Measurements from ENCODE around the gene CSKMT. TPM values are rescaled to one million over a fixed set of nuclear protein-coding genes. Genes with fewer than 3 reads are reported as not detected.

CSKMT gene
- total and polyA plus RNA-seq, 2 donors (not counting 1 experiment from before 2014, with no cell fraction given): 39.0 to 57.3 TPM

- H3K9ac ChIP-seq (ENCODE audit: low read length): peak overlapping the region; percentile 89
- intact Hi-C loops (cut with micrococcal nuclease): loop anchor here (1.0 to 5.0 kb wide), 11 partner anchors 18 to 148 kb away; partner anchors contain the start of genes EEF1G, GANAB, HNRNPUL2 and INTS5
- no peaks in the 10 kb centered on the region for H3K27me3 ChIP-seq (replicated peaks in 1 of 4; ENCODE audit: control extremely low read depth in 1 of 4, control insufficient read depth in 3 of 4, insufficient read depth in 4 of 4, low read length in 3 of 4)
- peak overlapping the region; percentile 66 to 91 (median 87) for H3K4me3 ChIP-seq (ENCODE audit: control extremely low read depth in 1 of 5, extremely low read depth in 1 of 5, insufficient read depth in 1 of 5, low read depth in 2 of 5, low read length in 4 of 5)
- H3K4me1 ChIP-seq (ENCODE audit: control insufficient read depth in 2 of 2, insufficient read depth in 2 of 2, low read length in 2 of 2): peaks cover 39 to 52% of the 10 kb centered on the region in 2 donors
- no peak for TF ChIP-seq EZH2 (IDR thresholded peaks at IDR 0.05; ENCODE audit: borderline replicate concordance, insufficient read depth, low read depth, low read length, poor library complexity, severe bottlenecking)
- no peak for TF ChIP-seq CTCF (IDR thresholded peaks at IDR 0.05)
- peak overlapping the region; percentile 95 for H3K4me2 ChIP-seq (replicated peaks; ENCODE audit: low read depth, low read length, poor library complexity, severe bottlenecking)
- H3K27me3 Mint-ChIP-seq: no peaks in the 10 kb centered on the region
- peak overlapping the region; percentile 99 for H2AFZ ChIP-seq (ENCODE audit: insufficient read depth, low read depth, low read length, poor library complexity, severe bottlenecking)
- ChIA-PET POLR2A (interaction anchor here (0.6 to 6.5 kb wide), 22 partner anchors 18 to 172 kb away, joined by 3 to 66 read pairs (median 5); partner anchors contain the start of genes B3GAT3, C11orf98, CSKMT and EEF1G), CTCF (interaction anchor here (0.8 to 1.4 kb wide), 6 partner anchors 18 to 115 kb away, joined by 3 to 5 read pairs (median 3); partner anchors contain the start of genes C11orf98, CSKMT, HNRNPUL2 and UQCC3)
- peaks cover 25% of the 10 kb centered on the region for H3K79me2 ChIP-seq (ENCODE audit: control insufficient read depth, insufficient read depth, low read length)
- peaks cover 65% of the 10 kb centered on the region for H3K4me1 Mint-ChIP-seq
- ATAC-seq (ENCODE audit: low read depth): peak; percentile 76
- H3K36me3 ChIP-seq (replicated peaks in 1 of 2; ENCODE audit: control extremely low read depth in 1 of 2, control insufficient read depth in 1 of 2, extremely low read depth in 1 of 2, insufficient read depth in 2 of 2, low read length in 1 of 2): peaks cover 0 to 33% of the 10 kb centered on the region in 2 experiments
- H3K4me3 Mint-ChIP-seq: peak overlapping the region; percentile 92
- H3K9me3 ChIP-seq (ENCODE audit: control extremely low read depth in 1 of 3, control insufficient read depth in 2 of 3, insufficient read depth in 1 of 3, low read length in 2 of 3): no peaks in the 10 kb centered on the region
- peak overlapping the region; percentile 90 to 93 for H3K27ac ChIP-seq (ENCODE audit: low read length in 2 of 2)
- WGBS (ENCODE audit: insufficient coverage): 2% methylated on average over 34 of the region's 47 CpGs
- H3K9me3 Mint-ChIP-seq (ENCODE audit: insufficient read depth): no peaks in the 10 kb centered on the region
- peak; percentile 99 for DNase-seq
- no peaks in the 10 kb centered on the region for H4K20me1 ChIP-seq (ENCODE audit: control insufficient read depth, insufficient read depth, low read length, poor library complexity, severe bottlenecking)
- peak overlapping the region; percentile 95 for H3K27ac Mint-ChIP-seq
Measured at GRCh38 chr11:62709247-62710000, 44.3 kb downstream of the CSKMT start.

GRCh38 chr11:62710001-62710345, 44.9 kb downstream of the CSKMT start:
- Histone ChIP-seq H3K9ac (ENCODE audit: low read length) (peak overlapping the region; percentile 89), H3K4me3 (ENCODE audit: control extremely low read depth in 1 of 5, extremely low read depth in 1 of 5, insufficient read depth in 1 of 5, low read depth in 2 of 5, low read length in 4 of 5) (peak overlapping the region; percentile 18 to 91 (median 73)), H3K4me2 (replicated peaks; ENCODE audit: low read depth, low read length, poor library complexity, severe bottlenecking) (peak overlapping the region; percentile 95), H3K9me3 (ENCODE audit: control extremely low read depth in 1 of 3, control insufficient read depth in 2 of 3, insufficient read depth in 1 of 3, low read length in 2 of 3) (no peaks in the 10 kb centered on the region), H2AFZ (ENCODE audit: insufficient read depth, low read depth, low read length, poor library complexity, severe bottlenecking) (peak overlapping the region; percentile 99), H3K27ac (ENCODE audit: low read length in 2 of 2) (peak overlapping the region; percentile 90 to 93), H3K4me1 (ENCODE audit: control insufficient read depth in 2 of 2, insufficient read depth in 2 of 2, low read length in 2 of 2) (peaks cover 39 to 52% of the 10 kb centered on the region in 2 donors), H3K27me3 (replicated peaks in 1 of 4; ENCODE audit: control extremely low read depth in 1 of 4, control insufficient read depth in 3 of 4, insufficient read depth in 4 of 4, low read length in 3 of 4) (no peaks in the 10 kb centered on the region), H4K20me1 (ENCODE audit: control insufficient read depth, insufficient read depth, low read length, poor library complexity, severe bottlenecking) (no peaks in the 10 kb centered on the region), H3K36me3 (replicated peaks in 1 of 2; ENCODE audit: control extremely low read depth in 1 of 2, control insufficient read depth in 1 of 2, extremely low read depth in 1 of 2, insufficient read depth in 2 of 2, low read length in 1 of 2) (peaks cover 0 to 38% of the 10 kb centered on the region in 2 experiments), H3K79me2 (ENCODE audit: control insufficient read depth, insufficient read depth, low read length) (peaks cover 25% of the 10 kb centered on the region)
- WGBS (ENCODE audit: insufficient coverage): 69% methylated on average over 7 of the region's 7 CpGs
- CTCF ChIA-PET: interaction anchor here (1.0 to 1.4 kb wide), 3 partner anchors 38 to 116 kb away, joined by 3 read pairs; partner anchors contain the start of genes C11orf98, CSKMT and UQCC3
- Mint-ChIP-seq H3K4me3 (peak overlapping the region; percentile 92), H3K27ac (peak overlapping the region; percentile 95), H3K27me3 (no peaks in the 10 kb centered on the region), H3K4me1 (peaks cover 65% of the 10 kb centered on the region), H3K9me3 (ENCODE audit: insufficient read depth) (no peaks in the 10 kb centered on the region)
- POLR2A ChIA-PET: interaction anchor here (0.6 to 6.5 kb wide), 17 partner anchors 17 to 171 kb away, joined by 3 to 66 read pairs (median 9); partner anchors contain the start of genes C11orf98, CSKMT, HNRNPUL2 and INTS5
- TF ChIP-seq EZH2 (IDR thresholded peaks at IDR 0.05; ENCODE audit: borderline replicate concordance, insufficient read depth, low read depth, low read length, poor library complexity, severe bottlenecking) (no peak), CTCF (IDR thresholded peaks at IDR 0.05) (no peak)
- ATAC-seq (ENCODE audit: low read depth) (no peak), DNase-seq (no peak)
- intact Hi-C loops (cut with micrococcal nuclease): no loop called here
